Lower lobe of right lung (tissue), 2 donors: ENCODE results near the gene PFKM. TPM values are rescaled to one million over a fixed set of nuclear protein-coding genes. Genes with fewer than 3 reads are reported as not detected.

Source experiments
- ATAC-seq, 2 donors: fragments of 200-7000 bp; cut with Tn5 transposase; one replicate each; pipeline ENCODE4 v1.9.1; 2020 to 2022; ENCODE audit warnings: mild to moderate bottlenecking in 2 of 2, moderate library complexity in 2 of 2
- DNase-seq: peaks from one replicate; pipeline ENCODE4 v3.0.0-alpha.2; 2020
- H3K27ac ChIP-seq: fragments of 200-600 bp; one replicate; pipeline ENCODE4 v1.8.0; 2022
- H3K27me3 ChIP-seq: fragments of 200-600 bp; one replicate; pipeline ENCODE4 v1.8.0; 2022; ENCODE audit warnings: low read depth
- H3K36me3 ChIP-seq: fragments of 200-600 bp; one replicate; pipeline ENCODE4 v1.8.0; 2022; ENCODE audit warnings: mild to moderate bottlenecking
- H3K4me1 ChIP-seq: fragments of 200-600 bp; one replicate; pipeline ENCODE4 v1.8.0; 2022
- H3K4me3 ChIP-seq: fragments of 200-600 bp; one replicate; pipeline ENCODE4 v1.8.0; 2022; ENCODE audit warnings: mild to moderate bottlenecking
- H3K9me3 ChIP-seq: fragments of 200-600 bp; one replicate; pipeline ENCODE4 v1.8.0; 2022
- CTCF ChIP-seq: fragments of 200-600 bp; IDR thresholded peaks from one replicate; pipeline ENCODE4 v1.8.0; 2022; ENCODE audit warnings: antibody characterized with exemption, mild to moderate bottlenecking
- intact Hi-C: fragments of 100-400 bp; cut with DNase I; formaldehyde crosslinking; loops from one replicate; pipeline ENCODE4 v1.11.0; 2022
- total RNA-seq: library from RNA; stranded (reverse); fragmentation: NEBNext Ultra II Directional; extraction: Animal tissue kit (Norgen Biotek cat#: 25700); gene quantifications from one replicate; pipeline ENCODE4 v1.2.1, GENCODE V29; 2021
- donor health status: DM: no; HTN: yes; CAD: no; lungs with severe emphysema.

The PFKM gene
- total RNA-seq, 1 donor from 2014 or later = 39.1 TPM

GRCh38 chr12:48179466-48179865 is 60.3 kb downstream of the PFKM start:
- Histone ChIP-seq H3K9me3 (no peaks in the 10 kb centered on the region), H3K27ac (no peak overlapping the region), H3K36me3 (no peaks in the 10 kb centered on the region), H3K4me1 (peaks cover 20% of the 10 kb centered on the region), H3K27me3 (peaks cover 66% of the 10 kb centered on the region), H3K4me3 (no peak overlapping the region)
- ATAC-seq (no peak), DNase-seq (no peak)
- TF ChIP-seq CTCF = no peak
- intact Hi-C loops = no loop called here

GRCh38 chr12:48180424-48180823 is 61.3 kb downstream of the PFKM start:
- Histone ChIP-seq H3K4me3 (no peak overlapping the region), H3K27me3 (peaks cover 74% of the 10 kb centered on the region), H3K9me3 (no peaks in the 10 kb centered on the region), H3K27ac (no peak overlapping the region), H3K4me1 (peaks cover 23% of the 10 kb centered on the region), H3K36me3 (no peaks in the 10 kb centered on the region)
- ATAC-seq (no peak), DNase-seq (no peak)
- TF ChIP-seq CTCF = no peak
- intact Hi-C loops = no loop called here

- intact Hi-C loops = no loop called here
- ATAC-seq = no peak
- DNase-seq = no peak
- H3K4me3 ChIP-seq = no peak overlapping the region
- peaks cover 79% of the 10 kb centered on the region for H3K27me3 ChIP-seq
- H3K4me1 ChIP-seq = peaks cover 23% of the 10 kb centered on the region
- no peak for TF ChIP-seq CTCF
- H3K9me3 ChIP-seq = no peaks in the 10 kb centered on the region
- H3K36me3 ChIP-seq = no peaks in the 10 kb centered on the region
- no peak overlapping the region for H3K27ac ChIP-seq
These were observed 61.8 kb downstream of the PFKM start for GRCh38 chr12:48180857-48181495.

GRCh38 chr12:48182631-48183030 is 63.5 kb downstream of the PFKM start:
- TF ChIP-seq CTCF = no peak
- ATAC-seq = no peak
- H3K9me3 ChIP-seq = no peaks in the 10 kb centered on the region
- no peaks in the 10 kb centered on the region for H3K36me3 ChIP-seq
- no peak for DNase-seq
- H3K27ac ChIP-seq = no peak overlapping the region
- peaks cover 23% of the 10 kb centered on the region for H3K4me1 ChIP-seq
- intact Hi-C loops = no loop called here
- peaks cover 75% of the 10 kb centered on the region for H3K27me3 ChIP-seq
- peak overlapping the region; percentile 75 for H3K4me3 ChIP-seq

- Histone ChIP-seq H3K27me3 (peaks cover 68% of the 10 kb centered on the region), H3K4me1 (peaks cover 23% of the 10 kb centered on the region), H3K27ac (no peak within 1 kb of the TSS), H3K36me3 (no peaks in the 10 kb centered on the region), H3K9me3 (no peaks in the 10 kb centered on the region), H3K4me3 (peak within 1 kb of the TSS; percentile 75)
- intact Hi-C loops = no loop called here
- peak; percentile 33 for TF ChIP-seq CTCF
- DNase-seq (peak; percentile 64), ATAC-seq (peak; percentile 76 to 80)
These were observed 64.1 kb downstream of the PFKM start, which contains the start of gene CCDC184 for GRCh38 chr12:48183091-48183875. Gene CCDC184, plus strand, starts transcription at chr12:48183644. Its CDS starts 479 bp downstream, at chr12:48184123.
